HepG2 (cell line): Measurements from ENCODE around the gene DNAJC7. TPM values are rescaled to one million over a fixed set of nuclear protein-coding genes. Genes with fewer than 3 reads are reported as not detected.
A peak's percentile ranks its signal among the peaks of the same experiment; 100 is the strongest.

Experiments
- GATA4 ChIP-seq: sonication (generic); IDR thresholded peaks from 2 replicates; pipeline ENCODE4 v1.6.1; 2016; ENCODE audit warnings: antibody characterized with exemption, low read depth, borderline replicate concordance
- MIXL1 ChIP-seq: IDR thresholded peaks from 2 replicates; pipeline ENCODE4 v1.6.1; 2016
- MYNN ChIP-seq: sonication (generic); formaldehyde crosslinking; IDR thresholded peaks from 2 replicates; pipeline ENCODE4 v1.4.0; 2020; ENCODE audit warnings: mild to moderate bottlenecking, low read depth, missing genetic modification reagents
- NFE2L1 ChIP-seq: sonication (generic); formaldehyde crosslinking; IDR thresholded peaks from 2 replicates; pipeline ENCODE4 v1.4.0; 2020; ENCODE audit warnings: missing genetic modification reagents, mild to moderate bottlenecking, borderline replicate concordance
- RFX5 ChIP-seq: IDR thresholded peaks from 2 replicates; pipeline ENCODE4 v1.6.1; 2011; ENCODE audit warnings: low read depth, low read length, improper control_type of control experiment
- SMARCE1 ChIP-seq: fragments of 450-650 bp; IDR thresholded peaks from 2 replicates; pipeline ENCODE4 v1.6.1; 2017; ENCODE audit warnings: borderline replicate concordance
- SRSF1 ChIP-seq: fragments of 200-400 bp; formaldehyde crosslinking; optimal IDR thresholded peaks from 2 replicates; pipeline ENCODE3; 2017; ENCODE audit warnings: mild to moderate bottlenecking, low read depth, low read length, moderate library complexity
- SRSF4 ChIP-seq: fragments of 200-400 bp; formaldehyde crosslinking; IDR thresholded peaks from one replicate; pipeline ENCODE4 v1.6.1; 2018; ENCODE audit warnings: mild to moderate bottlenecking, low read depth, low read length, moderate library complexity; ENCODE audit not compliant: poor library complexity, severe bottlenecking
- TAF15 ChIP-seq: fragments of 200-400 bp; formaldehyde crosslinking; IDR thresholded peaks from one replicate; pipeline ENCODE4 v1.6.1; 2018; ENCODE audit warnings: mild to moderate bottlenecking, low read depth, low read length; ENCODE audit not compliant: poor library complexity, severe bottlenecking
- ZBED4 ChIP-seq: sonication (generic); formaldehyde crosslinking; IDR thresholded peaks from 2 replicates; pipeline ENCODE4 v1.4.0; 2020; ENCODE audit warnings: missing genetic modification reagents, borderline replicate concordance
- polyA plus RNA-seq, 8 experiments: library from polyadenylated mRNA; depleted of rRNA in 3 of 8; stranded (reverse) in 7 of 8; unstranded in 1 of 8; fragments of >200 nt; fragmentation: Illumina TruSeq in 4 of 8; extraction: Trizol in 4 of 8; gene quantifications; 2 replicates each; pipeline versions ENCODE4 v1.2.1 to v1.2.3, GENCODE V29; 2011 to 2016; ENCODE audit warnings: low read depth in 4 of 8, missing spikeins in 1 of 8, mixed read lengths in 1 of 8; ENCODE audit not compliant: insufficient read depth in 1 of 8
- total RNA-seq, 5 experiments: library from RNA; depleted of rRNA; stranded (reverse); fragments of >200 nt; fragmentation: Illumina TruSeq; extraction: Trizol; gene quantifications; 2 replicates each; pipeline ENCODE4 v1.2.3, GENCODE V29; 2016; ENCODE audit warnings: low read depth in 1 of 5
- TF ChIP-seq, protein P1 (sequence below): sonication (generic); formaldehyde crosslinking; IDR thresholded peaks from 2 replicates; pipeline ENCODE4 v1.4.0; 2020; ENCODE audit warnings: missing genetic modification reagents, borderline replicate concordance
- TF ChIP-seq, protein P2 (sequence below): sonication (generic); formaldehyde crosslinking; IDR thresholded peaks from 2 replicates; pipeline ENCODE4 v1.4.0; 2020; ENCODE audit warnings: mild to moderate bottlenecking, missing genetic modification reagents
- TF ChIP-seq, protein P3 (sequence below): sonication (generic); formaldehyde crosslinking; IDR thresholded peaks from 2 replicates; pipeline ENCODE4 v1.4.0; 2020; ENCODE audit warnings: missing genetic modification reagents, low read depth, mild to moderate bottlenecking, borderline replicate concordance
- TF ChIP-seq, protein P4 (sequence below), 2 experiments: fragments of 450-650 bp in 1 of 2; sonication (generic) in 1 of 2; formaldehyde crosslinking; IDR thresholded peaks; 2 replicates each; pipeline versions ENCODE4 v1.5.0 to v1.8.0; 2020 to 2022; ENCODE audit warnings: mild to moderate bottlenecking in 1 of 2, missing genetic modification reagents in 1 of 2

DNAJC7 gene
- total and polyA plus RNA-seq, 2 of the 13 experiments (the other 11 are each of a cell fraction or from before 2014, with no cell fraction given), result 47.7 to 132 TPM

- TF ChIP-seq, protein P1, sequence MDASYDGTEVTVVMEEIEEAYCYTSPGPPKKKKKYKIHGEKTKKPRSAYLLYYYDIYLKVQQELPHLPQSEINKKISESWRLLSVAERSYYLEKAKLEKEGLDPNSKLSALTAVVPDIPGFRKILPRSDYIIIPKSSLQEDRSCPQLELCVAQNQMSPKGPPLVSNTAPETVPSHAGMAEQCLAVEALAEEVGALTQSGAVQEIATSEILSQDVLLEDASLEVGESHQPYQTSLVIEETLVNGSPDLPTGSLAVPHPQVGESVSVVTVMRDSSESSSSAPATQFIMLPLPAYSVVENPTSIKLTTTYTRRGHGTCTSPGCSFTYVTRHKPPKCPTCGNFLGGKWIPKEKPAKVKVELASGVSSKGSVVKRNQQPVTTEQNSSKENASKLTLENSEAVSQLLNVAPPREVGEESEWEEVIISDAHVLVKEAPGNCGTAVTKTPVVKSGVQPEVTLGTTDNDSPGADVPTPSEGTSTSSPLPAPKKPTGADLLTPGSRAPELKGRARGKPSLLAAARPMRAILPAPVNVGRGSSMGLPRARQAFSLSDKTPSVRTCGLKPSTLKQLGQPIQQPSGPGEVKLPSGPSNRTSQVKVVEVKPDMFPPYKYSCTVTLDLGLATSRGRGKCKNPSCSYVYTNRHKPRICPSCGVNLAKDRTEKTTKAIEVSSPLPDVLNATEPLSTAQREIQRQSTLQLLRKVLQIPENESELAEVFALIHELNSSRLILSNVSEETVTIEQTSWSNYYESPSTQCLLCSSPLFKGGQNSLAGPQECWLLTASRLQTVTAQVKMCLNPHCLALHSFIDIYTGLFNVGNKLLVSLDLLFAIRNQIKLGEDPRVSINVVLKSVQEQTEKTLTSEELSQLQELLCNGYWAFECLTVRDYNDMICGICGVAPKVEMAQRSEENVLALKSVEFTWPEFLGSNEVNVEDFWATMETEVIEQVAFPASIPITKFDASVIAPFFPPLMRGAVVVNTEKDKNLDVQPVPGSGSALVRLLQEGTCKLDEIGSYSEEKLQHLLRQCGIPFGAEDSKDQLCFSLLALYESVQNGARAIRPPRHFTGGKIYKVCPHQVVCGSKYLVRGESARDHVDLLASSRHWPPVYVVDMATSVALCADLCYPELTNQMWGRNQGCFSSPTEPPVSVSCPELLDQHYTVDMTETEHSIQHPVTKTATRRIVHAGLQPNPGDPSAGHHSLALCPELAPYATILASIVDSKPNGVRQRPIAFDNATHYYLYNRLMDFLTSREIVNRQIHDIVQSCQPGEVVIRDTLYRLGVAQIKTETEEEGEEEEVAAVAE (CRISPR knock-in tag), result peak; percentile 41; the same call in 1 of the 2 replicates
- TF ChIP-seq, protein P2, sequence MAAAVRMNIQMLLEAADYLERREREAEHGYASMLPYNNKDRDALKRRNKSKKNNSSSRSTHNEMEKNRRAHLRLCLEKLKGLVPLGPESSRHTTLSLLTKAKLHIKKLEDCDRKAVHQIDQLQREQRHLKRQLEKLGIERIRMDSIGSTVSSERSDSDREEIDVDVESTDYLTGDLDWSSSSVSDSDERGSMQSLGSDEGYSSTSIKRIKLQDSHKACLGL (CRISPR knock-in tag), result peak; percentile 74
- 0 out of 2 replicates have a peak, but pooled peaks have one; percentile 44 for TF ChIP-seq NFE2L1 (CRISPR knock-in tag)
- no peak for TF ChIP-seq TAF15
- TF ChIP-seq MYNN (CRISPR knock-in tag), result no peak
- TF ChIP-seq RFX5, result 0 out of 2 replicates have a peak, but pooled peaks have one; percentile 6
- no peak for TF ChIP-seq SMARCE1
- TF ChIP-seq MIXL1, result 0 out of 2 replicates have a peak, but pooled peaks have one; percentile 33
- TF ChIP-seq ZBED4 (CRISPR knock-in tag), result no peak; the same call in 1 of the 2 replicates
- TF ChIP-seq, protein P3, sequence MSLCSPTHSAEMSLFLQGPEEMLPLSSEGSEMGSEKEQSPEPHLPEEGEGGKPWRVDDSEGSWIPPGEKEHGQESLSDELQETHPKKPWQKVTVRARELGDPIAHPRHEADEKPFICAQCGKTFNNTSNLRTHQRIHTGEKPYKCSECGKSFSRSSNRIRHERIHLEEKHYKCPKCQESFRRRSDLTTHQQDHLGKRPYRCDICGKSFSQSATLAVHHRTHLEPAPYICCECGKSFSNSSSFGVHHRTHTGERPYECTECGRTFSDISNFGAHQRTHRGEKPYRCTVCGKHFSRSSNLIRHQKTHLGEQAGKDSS (CRISPR knock-in tag), result peak; percentile 93; the same call in 1 of the 2 replicates
- TF ChIP-seq SRSF4, result no peak
- peak; percentile 64 for TF ChIP-seq SRSF1
- no peak for TF ChIP-seq GATA4
- TF ChIP-seq, protein P4, sequence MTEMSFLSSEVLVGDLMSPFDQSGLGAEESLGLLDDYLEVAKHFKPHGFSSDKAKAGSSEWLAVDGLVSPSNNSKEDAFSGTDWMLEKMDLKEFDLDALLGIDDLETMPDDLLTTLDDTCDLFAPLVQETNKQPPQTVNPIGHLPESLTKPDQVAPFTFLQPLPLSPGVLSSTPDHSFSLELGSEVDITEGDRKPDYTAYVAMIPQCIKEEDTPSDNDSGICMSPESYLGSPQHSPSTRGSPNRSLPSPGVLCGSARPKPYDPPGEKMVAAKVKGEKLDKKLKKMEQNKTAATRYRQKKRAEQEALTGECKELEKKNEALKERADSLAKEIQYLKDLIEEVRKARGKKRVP (CRISPR knock-in tag; IDR thresholded peaks at IDR 0.05), result peak in 1 of 2 experiments; percentile 79; a peak in 2 of 4 replicates
Measured at GRCh38 chr17:41966463-41967140, 50.6 kb downstream of the DNAJC7 start, which contains the start of gene CNP (continued).
